Fibroblast of the aortic adventitia (primary cell): ENCODE results near the gene OPCML. TPM values are rescaled to one million over a fixed set of nuclear protein-coding genes. Genes with fewer than 3 reads are reported as not detected.

Source experiments
- DNase-seq: peaks from one replicate; pipeline ENCODE4 v3.0.0-alpha.2; 2010; ENCODE audit warnings: low read depth
- H3K4me3 ChIP-seq: 2 replicates; pipeline ENCODE4 v1.5.1; 2011; ENCODE audit warnings: low read depth, mild to moderate bottlenecking, control low read depth, low read length, moderate library complexity
- CTCF ChIP-seq: IDR thresholded peaks from 2 replicates; pipeline ENCODE4 v1.5.1; 2011; ENCODE audit warnings: mild to moderate bottlenecking, low read length, control low read depth, inconsistent platforms; ENCODE audit not compliant: insufficient read depth
- total RNA-seq: library from RNA; depleted of rRNA; stranded (reverse); fragments of >200 nt; gene quantifications from 2 replicates; pipeline ENCODE4 v1.2.3, GENCODE V29; 2012; ENCODE audit warnings: low replicate concordance

OPCML gene
- total RNA-seq, 1 donor: 0.18 TPM

DNA sequence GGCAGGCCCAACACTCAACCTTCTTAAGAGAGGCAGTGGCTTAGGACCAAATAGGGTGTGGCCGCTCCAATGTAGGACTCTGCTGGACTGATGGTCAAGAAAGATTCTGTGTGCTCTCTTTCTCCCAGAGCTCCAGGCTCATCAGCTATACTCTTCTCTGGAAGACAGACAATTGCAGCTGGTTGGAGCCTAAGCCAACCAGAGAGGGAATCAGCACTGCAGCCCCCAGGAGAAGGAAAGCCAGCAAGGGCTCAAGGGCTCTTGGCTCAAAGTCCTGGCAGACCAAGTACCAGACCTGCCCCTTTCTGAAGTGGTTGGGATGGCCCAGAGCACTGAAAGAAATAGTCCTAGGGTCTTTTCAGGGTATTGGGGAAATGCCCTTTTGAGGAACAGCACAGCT is 1084.5 kb downstream of the OPCML start:
- H3K4me3 ChIP-seq: no peak overlapping the region
- no peak for TF ChIP-seq CTCF
- no peak for DNase-seq

GRCh38 chr11:132445859-132446291 is 1086.4 kb downstream of the OPCML start:
- no peak overlapping the region for H3K4me3 ChIP-seq
- TF ChIP-seq CTCF: no peak
- no peak for DNase-seq

- no peak for DNase-seq
- no peak overlapping the region for H3K4me3 ChIP-seq
- no peak for TF ChIP-seq CTCF
These were observed 1087.4 kb downstream of the OPCML start for GRCh38 chr11:132444911-132445310.

DNA sequence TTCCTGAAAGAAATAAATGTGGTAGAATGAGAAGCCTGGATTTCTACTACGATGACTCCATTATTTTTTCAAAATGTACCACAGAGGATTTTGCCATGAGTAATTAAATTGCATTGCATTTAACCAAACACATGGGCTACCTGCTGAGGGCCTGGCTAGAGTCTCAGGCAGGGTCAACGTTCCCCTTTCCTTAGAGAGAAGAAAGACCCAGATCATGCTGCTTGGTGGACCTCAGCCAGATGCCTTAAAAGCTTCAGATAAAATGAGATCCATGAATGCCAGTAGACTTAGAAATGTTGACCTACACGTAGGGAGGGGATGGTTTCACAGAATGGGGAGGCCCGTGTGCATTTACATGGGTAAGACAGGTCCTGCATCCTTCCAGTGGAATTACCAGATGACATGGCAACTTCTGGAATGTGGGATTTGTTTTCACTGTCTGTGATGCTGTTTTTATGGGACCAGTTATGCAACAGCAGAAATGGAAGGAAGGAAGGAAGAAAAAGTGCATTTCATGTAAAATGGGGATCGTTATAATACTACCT is 1092.5 kb downstream of the OPCML start:
- TF ChIP-seq CTCF: no peak
- DNase-seq: no peak
- no peak overlapping the region for H3K4me3 ChIP-seq

- DNase-seq: no peak
- TF ChIP-seq CTCF: no peak
- H3K4me3 ChIP-seq: no peak overlapping the region
These were observed 1093.9 kb downstream of the OPCML start for GRCh38 chr11:132438418-132438817.

DNA sequence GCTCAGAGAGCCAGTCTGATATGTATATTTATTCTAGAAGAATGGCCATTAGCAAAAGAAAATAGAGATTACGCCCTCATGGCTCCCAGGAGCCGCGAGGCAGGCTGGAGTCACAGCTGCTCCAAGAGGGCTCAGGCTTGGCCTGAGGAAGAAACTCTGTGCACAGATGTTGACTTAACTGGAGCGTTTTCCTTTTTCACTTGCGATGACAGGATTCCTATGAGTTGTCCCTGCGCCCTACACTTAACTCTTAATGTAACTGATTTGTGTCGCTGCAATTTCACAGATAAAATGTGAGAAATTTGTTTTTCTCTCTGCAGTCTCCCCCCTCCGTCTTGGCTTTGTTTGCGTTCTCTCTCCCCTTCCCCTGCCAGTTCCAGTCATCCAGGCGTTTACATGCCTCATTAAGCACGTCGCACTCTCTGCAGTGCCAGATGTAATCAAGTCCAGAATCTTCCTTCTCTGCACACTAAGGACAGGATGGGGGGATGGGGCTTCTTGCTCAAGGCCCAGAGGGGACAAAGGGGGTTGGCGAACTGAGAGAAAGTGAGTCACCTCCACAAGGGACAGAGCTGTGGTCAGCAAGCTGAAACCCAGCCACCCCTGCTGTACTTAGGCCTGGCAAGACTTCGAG is 1101.8 kb downstream of the OPCML start:
- TF ChIP-seq CTCF: no peak
- DNase-seq: no peak
- H3K4me3 ChIP-seq: no peak overlapping the region

DNA sequence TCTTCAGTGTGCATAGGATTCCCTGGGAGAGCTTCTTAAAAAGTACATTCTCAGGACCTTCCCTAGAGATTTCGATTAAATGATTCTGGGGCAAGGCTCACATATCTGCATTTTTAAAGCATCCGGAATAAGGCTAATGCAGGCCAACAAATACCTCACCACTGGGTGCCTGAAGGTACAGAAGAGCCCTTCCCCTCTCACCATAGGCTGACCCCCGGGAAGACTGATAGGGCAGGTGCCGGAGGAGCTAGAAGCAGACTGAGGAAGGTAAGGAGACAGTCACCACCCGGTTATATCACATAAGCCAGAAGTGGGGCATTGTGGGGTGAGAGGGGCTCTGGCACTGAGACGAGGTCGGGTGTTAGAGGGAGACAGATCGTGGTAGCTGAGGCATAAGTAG is 1102.6 kb downstream of the OPCML start:
- no peak overlapping the region for H3K4me3 ChIP-seq
- no peak for DNase-seq
- TF ChIP-seq CTCF: no peak
